Measurements from ENCODE around the gene TMBIM1.

- TF ChIP-seq GATA2 (IDR thresholded peaks at IDR 0.05; ENCODE audit: low read depth, low read length) (no peak), GATA3 (IDR thresholded peaks at IDR 0.05; ENCODE audit: low read depth, low read length) (no peak)
Observed at GRCh38 chr2:218249691-218250090, 42.6 kb downstream of the TMBIM1 start.

Measured in SH-SY5Y (cell line).